ENCODE results near the gene UBASH3B.

GRCh38 chr11:122632181-122632824, 23.2 kb upstream of the UBASH3B start:
- TF ChIP-seq TAF1 (IDR thresholded peaks at IDR 0.05; ENCODE audit: borderline replicate concordance, insufficient read depth, low read length) (no peak), POLR2AphosphoS5 (IDR thresholded peaks at IDR 0.05; ENCODE audit: low read depth, low read length) (no peak)
- TF ChIP-seq, protein P1, sequence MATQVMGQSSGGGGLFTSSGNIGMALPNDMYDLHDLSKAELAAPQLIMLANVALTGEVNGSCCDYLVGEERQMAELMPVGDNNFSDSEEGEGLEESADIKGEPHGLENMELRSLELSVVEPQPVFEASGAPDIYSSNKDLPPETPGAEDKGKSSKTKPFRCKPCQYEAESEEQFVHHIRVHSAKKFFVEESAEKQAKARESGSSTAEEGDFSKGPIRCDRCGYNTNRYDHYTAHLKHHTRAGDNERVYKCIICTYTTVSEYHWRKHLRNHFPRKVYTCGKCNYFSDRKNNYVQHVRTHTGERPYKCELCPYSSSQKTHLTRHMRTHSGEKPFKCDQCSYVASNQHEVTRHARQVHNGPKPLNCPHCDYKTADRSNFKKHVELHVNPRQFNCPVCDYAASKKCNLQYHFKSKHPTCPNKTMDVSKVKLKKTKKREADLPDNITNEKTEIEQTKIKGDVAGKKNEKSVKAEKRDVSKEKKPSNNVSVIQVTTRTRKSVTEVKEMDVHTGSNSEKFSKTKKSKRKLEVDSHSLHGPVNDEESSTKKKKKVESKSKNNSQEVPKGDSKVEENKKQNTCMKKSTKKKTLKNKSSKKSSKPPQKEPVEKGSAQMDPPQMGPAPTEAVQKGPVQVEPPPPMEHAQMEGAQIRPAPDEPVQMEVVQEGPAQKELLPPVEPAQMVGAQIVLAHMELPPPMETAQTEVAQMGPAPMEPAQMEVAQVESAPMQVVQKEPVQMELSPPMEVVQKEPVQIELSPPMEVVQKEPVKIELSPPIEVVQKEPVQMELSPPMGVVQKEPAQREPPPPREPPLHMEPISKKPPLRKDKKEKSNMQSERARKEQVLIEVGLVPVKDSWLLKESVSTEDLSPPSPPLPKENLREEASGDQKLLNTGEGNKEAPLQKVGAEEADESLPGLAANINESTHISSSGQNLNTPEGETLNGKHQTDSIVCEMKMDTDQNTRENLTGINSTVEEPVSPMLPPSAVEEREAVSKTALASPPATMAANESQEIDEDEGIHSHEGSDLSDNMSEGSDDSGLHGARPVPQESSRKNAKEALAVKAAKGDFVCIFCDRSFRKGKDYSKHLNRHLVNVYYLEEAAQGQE (IDR thresholded peaks at IDR 0.05; ENCODE audit: insufficient read depth in 1 of 2, low read depth in 2 of 2, low read length in 2 of 2) = no peak

Measured in PFSK-1 (cell line).